AG10803 (cell line): Measurements from ENCODE around the gene PTGER2.
A peak's percentile ranks its signal among the peaks of the same experiment; 100 is the strongest.

ENCODE experiments used
- DNase-seq: peaks from one replicate; pipeline ENCODE4 v3.0.0; 2010; ENCODE audit warnings: low read depth
- H3K4me3 ChIP-seq: 2 replicates; pipeline ENCODE4 v1.5.1; 2011; ENCODE audit warnings: mild to moderate bottlenecking, low read length, control low read depth
- TF ChIP-seq, protein P1 (sequence below): conservative IDR thresholded peaks from 2 replicates; pipeline ENCODE4 v1.5.1; 2011; ENCODE audit warnings: mild to moderate bottlenecking, low read length, control low read depth, inconsistent platforms

The PTGER2 gene, protein sequence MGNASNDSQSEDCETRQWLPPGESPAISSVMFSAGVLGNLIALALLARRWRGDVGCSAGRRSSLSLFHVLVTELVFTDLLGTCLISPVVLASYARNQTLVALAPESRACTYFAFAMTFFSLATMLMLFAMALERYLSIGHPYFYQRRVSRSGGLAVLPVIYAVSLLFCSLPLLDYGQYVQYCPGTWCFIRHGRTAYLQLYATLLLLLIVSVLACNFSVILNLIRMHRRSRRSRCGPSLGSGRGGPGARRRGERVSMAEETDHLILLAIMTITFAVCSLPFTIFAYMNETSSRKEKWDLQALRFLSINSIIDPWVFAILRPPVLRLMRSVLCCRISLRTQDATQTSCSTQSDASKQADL

DNA sequence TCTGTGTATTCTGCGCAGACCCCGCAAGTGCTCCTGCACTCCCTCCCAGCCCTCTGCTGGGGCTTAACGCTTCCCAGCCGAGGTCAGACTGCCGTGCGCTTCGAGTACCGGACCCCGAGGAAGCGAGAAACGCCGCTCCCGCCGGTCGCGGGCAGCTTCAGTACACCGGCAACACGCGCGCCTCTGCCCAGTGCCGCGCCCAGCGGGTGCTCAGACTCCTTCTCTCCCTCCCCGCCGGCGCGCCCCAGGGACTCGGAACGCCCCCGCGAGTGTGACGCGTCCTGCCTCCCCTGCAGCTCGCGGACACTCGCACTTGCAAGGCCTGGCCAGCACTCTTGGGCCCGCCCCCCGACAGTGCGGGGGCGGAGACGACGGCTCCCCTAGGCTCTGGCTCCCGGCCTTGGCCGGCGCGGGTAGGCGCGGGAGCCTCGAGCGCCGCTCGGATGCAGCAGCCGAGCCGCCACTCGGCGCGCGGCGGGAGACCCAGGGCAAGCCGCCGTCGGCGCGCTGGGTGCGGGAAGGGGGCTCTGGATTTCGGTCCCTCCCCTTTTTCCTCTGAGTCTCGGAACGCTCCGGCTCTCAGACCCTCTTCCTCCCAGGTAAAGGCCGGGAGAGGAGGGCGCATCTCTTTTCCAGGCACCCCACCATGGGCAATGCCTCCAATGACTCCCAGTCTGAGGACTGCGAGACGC lies at the start of gene PTGER2:
Gene PTGER2 (plus strand): TSS at position 410 of the 692 bp plus-strand sequence. CDS start 237 bp downstream, at position 647.
- TF ChIP-seq, protein P1, sequence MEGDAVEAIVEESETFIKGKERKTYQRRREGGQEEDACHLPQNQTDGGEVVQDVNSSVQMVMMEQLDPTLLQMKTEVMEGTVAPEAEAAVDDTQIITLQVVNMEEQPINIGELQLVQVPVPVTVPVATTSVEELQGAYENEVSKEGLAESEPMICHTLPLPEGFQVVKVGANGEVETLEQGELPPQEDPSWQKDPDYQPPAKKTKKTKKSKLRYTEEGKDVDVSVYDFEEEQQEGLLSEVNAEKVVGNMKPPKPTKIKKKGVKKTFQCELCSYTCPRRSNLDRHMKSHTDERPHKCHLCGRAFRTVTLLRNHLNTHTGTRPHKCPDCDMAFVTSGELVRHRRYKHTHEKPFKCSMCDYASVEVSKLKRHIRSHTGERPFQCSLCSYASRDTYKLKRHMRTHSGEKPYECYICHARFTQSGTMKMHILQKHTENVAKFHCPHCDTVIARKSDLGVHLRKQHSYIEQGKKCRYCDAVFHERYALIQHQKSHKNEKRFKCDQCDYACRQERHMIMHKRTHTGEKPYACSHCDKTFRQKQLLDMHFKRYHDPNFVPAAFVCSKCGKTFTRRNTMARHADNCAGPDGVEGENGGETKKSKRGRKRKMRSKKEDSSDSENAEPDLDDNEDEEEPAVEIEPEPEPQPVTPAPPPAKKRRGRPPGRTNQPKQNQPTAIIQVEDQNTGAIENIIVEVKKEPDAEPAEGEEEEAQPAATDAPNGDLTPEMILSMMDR: no peak
- peak within 1 kb of the TSS; percentile 77 for H3K4me3 ChIP-seq
- peak; percentile 80 for DNase-seq

DNA sequence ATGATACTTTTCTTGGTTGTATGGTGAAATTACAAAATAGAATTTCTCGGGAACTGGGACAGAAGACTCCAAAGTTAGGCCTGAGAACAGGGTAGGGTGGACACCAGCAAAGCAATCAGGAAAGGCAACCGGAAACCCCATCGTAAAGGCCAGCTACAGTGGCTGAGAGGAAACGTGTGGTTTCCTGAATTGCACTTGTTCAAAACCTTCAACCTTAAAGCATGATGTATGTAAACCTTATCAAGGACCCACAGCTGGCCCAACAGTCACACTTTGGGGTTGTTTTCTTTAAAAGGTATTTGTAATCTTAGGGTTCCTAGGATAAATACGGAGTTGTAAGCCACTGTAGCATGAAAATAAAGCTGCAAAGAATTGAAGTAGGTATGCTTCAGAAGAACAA lies 48.9 kb upstream of the PTGER2 start:
- DNase-seq: no peak
- H3K4me3 ChIP-seq: no peak overlapping the region
- TF ChIP-seq, protein P1: no peak

DNA sequence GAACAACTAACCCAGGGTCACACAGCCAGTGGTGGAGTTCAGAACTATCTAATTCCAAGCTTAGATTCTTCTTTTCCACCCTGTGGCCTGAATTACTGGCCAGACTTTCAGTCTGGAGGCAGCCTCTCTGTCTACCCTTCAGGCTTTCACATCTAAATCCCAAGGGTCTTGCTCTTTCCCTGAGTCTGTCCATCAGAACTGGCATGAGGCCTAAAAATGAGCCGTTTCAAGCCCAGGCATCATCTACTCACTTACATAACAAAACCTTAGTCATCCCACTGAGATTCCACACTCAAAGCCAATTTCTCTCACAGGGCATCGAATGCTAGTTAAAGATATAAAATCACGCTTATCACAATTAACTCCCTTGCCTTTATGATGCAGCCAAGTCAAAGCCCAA lies 47.9 kb upstream of the PTGER2 start:
- TF ChIP-seq, protein P1: no peak
- peak; percentile 65 for DNase-seq
- no peak overlapping the region for H3K4me3 ChIP-seq

DNA sequence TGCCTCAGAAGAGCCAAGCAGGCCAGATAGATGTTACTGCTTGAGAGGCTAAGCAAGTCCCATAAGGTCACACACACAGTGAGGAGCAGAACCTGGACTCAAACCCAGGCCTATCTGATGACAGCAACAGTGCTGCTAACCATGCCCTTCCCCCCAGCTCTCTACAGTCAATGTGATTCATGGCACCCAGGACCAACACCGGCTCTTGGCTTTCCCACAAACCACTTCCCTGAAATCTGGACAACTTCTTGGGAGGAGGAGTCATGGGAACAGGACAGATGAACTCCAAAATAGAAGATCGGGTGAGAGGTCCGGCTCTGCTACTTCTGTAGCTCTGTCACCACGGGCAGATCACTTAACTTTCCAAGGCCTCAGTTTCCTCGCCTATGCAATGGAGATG lies 47.3 kb upstream of the PTGER2 start:
- TF ChIP-seq, protein P1: no peak
- DNase-seq: peak; percentile 12
- no peak overlapping the region for H3K4me3 ChIP-seq

DNA sequence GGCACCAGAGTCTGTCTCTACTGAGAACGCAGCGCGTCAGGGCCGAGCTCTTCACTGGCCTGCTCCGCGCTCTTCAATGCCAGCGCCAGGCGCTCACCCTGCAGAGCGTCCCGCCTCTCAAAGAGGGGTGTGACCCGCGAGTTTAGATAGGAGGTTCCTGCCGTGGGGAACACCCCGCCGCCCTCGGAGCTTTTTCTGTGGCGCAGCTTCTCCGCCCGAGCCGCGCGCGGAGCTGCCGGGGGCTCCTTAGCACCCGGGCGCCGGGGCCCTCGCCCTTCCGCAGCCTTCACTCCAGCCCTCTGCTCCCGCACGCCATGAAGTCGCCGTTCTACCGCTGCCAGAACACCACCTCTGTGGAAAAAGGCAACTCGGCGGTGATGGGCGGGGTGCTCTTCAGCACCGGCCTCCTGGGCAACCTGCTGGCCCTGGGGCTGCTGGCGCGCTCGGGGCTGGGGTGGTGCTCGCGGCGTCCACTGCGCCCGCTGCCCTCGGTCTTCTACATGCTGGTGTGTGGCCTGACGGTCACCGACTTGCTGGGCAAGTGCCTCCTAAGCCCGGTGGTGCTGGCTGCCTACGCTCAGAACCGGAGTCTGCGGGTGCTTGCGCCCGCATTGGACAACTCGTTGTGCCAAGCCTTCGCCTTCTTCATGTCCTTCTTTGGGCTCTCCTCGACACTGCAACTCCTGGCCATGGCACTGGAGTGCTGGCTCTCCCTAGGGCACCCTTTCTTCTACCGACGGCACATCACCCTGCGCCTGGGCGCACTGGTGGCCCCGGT lies 46.4 kb upstream of the PTGER2 start, which contains the start of gene PTGDR:
Gene PTGDR (plus strand): TSS at position 198 of the 778 bp plus-strand sequence. CDS start 117 bp downstream, at position 315.
- H3K4me3 ChIP-seq: no peak within 1 kb of the TSS; the same call in none of the 2 replicates
- DNase-seq: no peak
- TF ChIP-seq, protein P1: no peak

DNA sequence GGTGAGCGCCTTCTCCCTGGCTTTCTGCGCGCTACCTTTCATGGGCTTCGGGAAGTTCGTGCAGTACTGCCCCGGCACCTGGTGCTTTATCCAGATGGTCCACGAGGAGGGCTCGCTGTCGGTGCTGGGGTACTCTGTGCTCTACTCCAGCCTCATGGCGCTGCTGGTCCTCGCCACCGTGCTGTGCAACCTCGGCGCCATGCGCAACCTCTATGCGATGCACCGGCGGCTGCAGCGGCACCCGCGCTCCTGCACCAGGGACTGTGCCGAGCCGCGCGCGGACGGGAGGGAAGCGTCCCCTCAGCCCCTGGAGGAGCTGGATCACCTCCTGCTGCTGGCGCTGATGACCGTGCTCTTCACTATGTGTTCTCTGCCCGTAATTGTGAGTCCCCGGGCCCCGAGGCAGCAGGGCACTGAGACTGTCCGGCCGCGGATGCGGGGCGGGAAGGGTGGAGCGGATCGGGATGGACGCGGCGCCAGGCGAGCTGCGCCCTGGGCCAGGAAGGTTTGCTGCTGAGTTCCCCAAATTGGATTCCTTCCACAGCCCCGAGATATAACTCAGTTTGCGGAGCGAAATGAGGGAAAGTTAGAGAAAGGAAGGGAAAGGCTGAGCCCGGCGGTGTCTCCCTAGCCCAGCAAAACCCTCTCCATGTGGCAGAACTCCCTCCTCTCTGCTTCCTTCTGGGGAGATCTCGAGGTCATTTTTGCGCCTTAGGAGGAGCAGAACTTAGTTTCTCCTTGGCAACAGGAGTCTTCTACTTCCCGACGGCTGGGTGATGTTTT lies 45.6 kb upstream of the PTGER2 start:
- TF ChIP-seq, protein P1: no peak
- peak; percentile 5 for DNase-seq
- H3K4me3 ChIP-seq: no peak overlapping the region
